AG04449 (cell line): ENCODE data around the gene SLC6A14.

Experiments used
- CTCF ChIA-PET: fragments of 350-600 bp; formaldehyde crosslinking; extraction: SDS; loops from one replicate; lab custom pipeline; 2021; ENCODE audit warnings: antibody characterized with exemption; lab: Yijun Ruan, JAX
- POLR2A ChIA-PET: fragments of 400-600, 350-600 bp; formaldehyde crosslinking; extraction: SDS; loops from one replicate; lab custom pipeline; 2020; ENCODE audit warnings: antibody characterized with exemption, inconsistent platforms; lab: Yijun Ruan, JAX
- DNase-seq: peaks from one replicate; pipeline ENCODE4 v3.0.0-alpha.2; 2010; ENCODE audit warnings: low read depth, low spot score
- H3K4me3 ChIP-seq: 2 replicates; pipeline ENCODE4 v1.5.1; 2011; ENCODE audit warnings: low read depth, mild to moderate bottlenecking, control low read depth, low read length
- CTCF ChIP-seq: IDR thresholded peaks from one replicate; pipeline ENCODE4 v1.5.1; 2011; ENCODE audit warnings: mild to moderate bottlenecking, moderate library complexity, low read length, control low read depth, inconsistent platforms; ENCODE audit not compliant: insufficient read depth; ENCODE audit errors: missing control alignments

Gene SLC6A14

GRCh38 chrX:116436358-116436816 lies at the start of gene SLC6A14:
Gene SLC6A14, plus strand, starts transcription at chrX:116436606. Its CDS starts 104 bp downstream, at chrX:116436710.
- no peak within 1 kb of the TSS for H3K4me3 ChIP-seq
- CTCF ChIA-PET = no interaction called here
- no peak for TF ChIP-seq CTCF
- POLR2A ChIA-PET = no interaction called here
- DNase-seq = no peak

- ChIA-PET POLR2A (no interaction called here), CTCF (no interaction called here)
Measured at GRCh38 chrX:116395752-116396151, 40.7 kb upstream of the SLC6A14 start.

GRCh38 chrX:116399681-116400080 lies 36.7 kb upstream of the SLC6A14 start:
- POLR2A ChIA-PET = no interaction called here

More at GRCh38 chrX:116395752-116396151, 40.7 kb upstream of the SLC6A14 start:
- DNase-seq = no peak
- no peak overlapping the region for H3K4me3 ChIP-seq
- TF ChIP-seq CTCF = no peak

GRCh38 chrX:116409219-116409618 lies 27.2 kb upstream of the SLC6A14 start:
- DNase-seq = no peak
- POLR2A ChIA-PET = no interaction called here
- CTCF ChIA-PET = no interaction called here
- no peak overlapping the region for H3K4me3 ChIP-seq
- no peak for TF ChIP-seq CTCF

More at GRCh38 chrX:116399681-116400080, 36.7 kb upstream of the SLC6A14 start:
- no peak overlapping the region for H3K4me3 ChIP-seq
- TF ChIP-seq CTCF = no peak
- CTCF ChIA-PET = no interaction called here
- no peak for DNase-seq

- TF ChIP-seq CTCF = no peak
- DNase-seq = no peak
- no peak overlapping the region for H3K4me3 ChIP-seq
- CTCF ChIA-PET = no interaction called here
- POLR2A ChIA-PET = no interaction called here
Measured at GRCh38 chrX:116413273-116413672, 23.1 kb upstream of the SLC6A14 start.

- no peak for TF ChIP-seq CTCF
- ChIA-PET CTCF (no interaction called here), POLR2A (no interaction called here)
- no peak for DNase-seq
- no peak overlapping the region for H3K4me3 ChIP-seq
Measured at GRCh38 chrX:116417214-116417613, 19.2 kb upstream of the SLC6A14 start.
